ENCODE results near the gene HECA.
A peak's percentile ranks its signal among the peaks of the same experiment; 100 is the strongest.
"Not testable (repeated sequence)": the region's sequence is repeated elsewhere in the genome, so short reads cannot be mapped to it uniquely, and the experiment has no call there.

Gene HECA

GRCh38 chr6:139219271-139219729 lies 84.4 kb downstream of the HECA start:
- Mint-ChIP-seq H3K27me3 (ENCODE audit: low read depth) (no peaks in the 10 kb centered on the region), H3K36me3 (ENCODE audit: low read depth) (no peaks in the 10 kb centered on the region), H3K9me3 (peaks cover 7% of the 10 kb centered on the region), H3K4me1 (peaks cover 15% of the 10 kb centered on the region), H3K27ac (peak overlapping the region; percentile 78 to 84 (median 82)), H3K4me3 (peak overlapping the region in 1 of 3 experiments; percentile 13)
- peak; percentile 66 to 77 (median 69) for TF ChIP-seq CTCF (IDR thresholded peaks at IDR 0.05; ENCODE audit: unreplicated experiment in 3 of 3)

- no peak for TF ChIP-seq CTCF (IDR thresholded peaks at IDR 0.05; ENCODE audit: unreplicated experiment in 3 of 3)
- Mint-ChIP-seq H3K9me3 (peaks cover 8% of the 10 kb centered on the region), H3K27me3 (ENCODE audit: low read depth) (no peaks in the 10 kb centered on the region), H3K36me3 (ENCODE audit: low read depth) (no peaks in the 10 kb centered on the region), H3K4me1 (peaks cover 15% of the 10 kb centered on the region), H3K4me3 (peak overlapping the region in 1 of 3 experiments; percentile 13), H3K27ac (peak overlapping the region; percentile 78 to 84 (median 82))
Measured at GRCh38 chr6:139219746-139220145, 84.9 kb downstream of the HECA start.

- not testable (repeated sequence) for H3K27me3 Mint-ChIP-seq (ENCODE audit: low read depth); H3K27ac Mint-ChIP-seq
Measured at GRCh38 chr6:139228387-139228786, 93.5 kb downstream of the HECA start.

More at GRCh38 chr6:139228387-139228786, 93.5 kb downstream of the HECA start:
- not testable (repeated sequence) for H3K4me3 Mint-ChIP-seq; H3K36me3 Mint-ChIP-seq (ENCODE audit: low read depth); H3K9me3 Mint-ChIP-seq
- peaks cover 17% of the 10 kb centered on the region for H3K4me1 Mint-ChIP-seq

All from nephron (organoid).